HG03354 (cell line): ENCODE measurements around the gene MYH1.

Experiments
- ATAC-seq: cut with Tn5 transposase; IDR thresholded peaks from one replicate; pipeline ENCODE4 v1.9.1; 2021; ENCODE audit warnings: mild to moderate bottlenecking; ENCODE audit not compliant: unreplicated experiment, poor library complexity, severe bottlenecking

The MYH1 gene

DNA sequence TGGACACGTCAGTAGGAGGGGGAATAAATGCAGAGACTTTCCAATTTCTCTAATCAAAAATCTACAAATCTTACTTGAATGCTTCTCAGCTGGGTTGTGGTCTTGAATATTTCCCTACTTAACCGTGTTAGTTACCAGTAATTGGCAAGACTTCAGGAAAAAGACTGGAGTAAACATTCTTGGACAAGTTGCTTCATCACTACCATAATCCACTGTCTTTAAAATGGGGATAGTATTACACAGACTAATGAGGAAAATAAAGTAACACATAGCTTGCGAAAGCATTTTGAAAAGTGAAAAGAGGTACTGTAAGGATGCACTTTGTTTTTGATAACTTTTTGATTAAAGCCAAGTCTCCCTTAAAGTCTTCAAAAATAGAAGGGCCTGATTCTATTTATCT, 18.4 kb downstream of the MYH1 start:
- ATAC-seq: no peak

DNA sequence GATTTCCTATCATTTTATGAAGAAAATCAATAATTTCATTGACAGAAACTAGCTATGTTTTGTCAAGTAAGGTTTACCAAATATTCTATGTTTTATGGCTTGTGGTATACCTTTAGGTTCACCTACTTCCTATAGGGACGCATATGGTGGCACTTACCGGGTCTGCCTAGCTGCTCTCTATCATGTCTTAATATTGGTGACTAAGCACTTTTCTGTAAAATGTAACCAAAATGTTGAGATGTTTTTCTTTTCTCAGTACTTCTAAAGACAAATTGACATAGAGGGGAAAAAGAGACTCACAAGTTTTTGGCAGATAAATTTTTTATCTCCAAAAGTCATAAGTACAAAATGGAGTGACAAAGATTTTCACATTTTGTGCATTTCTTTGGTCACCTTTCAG, 26.3 kb downstream of the MYH1 start:
- ATAC-seq: no peak

DNA sequence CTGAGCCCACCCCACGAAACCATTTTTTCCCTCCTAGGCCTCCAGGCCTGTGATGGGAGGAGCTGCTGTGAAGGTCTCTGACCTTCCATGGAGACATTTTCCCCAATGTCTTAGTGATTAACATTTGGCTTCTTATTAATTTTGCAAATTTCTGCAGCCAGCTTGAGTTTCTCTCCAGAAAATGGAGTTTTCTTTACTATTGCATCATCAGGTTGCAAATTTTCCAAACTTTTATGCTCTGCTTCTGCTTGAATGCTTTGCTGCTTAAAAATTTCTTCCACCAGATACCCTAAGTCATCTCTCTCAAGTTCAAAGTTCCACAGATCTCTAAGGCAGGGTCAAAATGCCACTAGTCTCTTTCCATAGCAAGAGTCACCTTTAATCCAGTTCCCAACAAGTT, 36.1 kb downstream of the MYH1 start:
- no peak for ATAC-seq

DNA sequence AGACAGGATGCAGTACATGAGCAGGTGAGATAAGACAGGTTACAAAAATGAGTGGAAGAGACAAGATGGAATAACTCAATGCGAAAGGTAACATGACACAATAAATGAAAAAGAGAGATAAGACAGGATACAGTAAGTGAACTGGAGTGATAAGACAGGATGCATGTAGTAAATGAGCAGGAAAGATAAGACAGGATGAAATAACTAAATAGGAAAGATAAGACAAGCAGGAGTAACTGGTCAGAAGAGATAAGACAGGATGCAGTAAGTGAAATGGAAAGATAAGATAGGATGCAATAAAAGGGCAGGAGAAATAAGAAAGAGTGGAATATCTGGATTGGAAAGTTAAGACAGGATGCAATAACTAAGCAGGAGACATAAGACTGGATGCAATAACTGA, 40.6 kb downstream of the MYH1 start:
- no peak for ATAC-seq

DNA sequence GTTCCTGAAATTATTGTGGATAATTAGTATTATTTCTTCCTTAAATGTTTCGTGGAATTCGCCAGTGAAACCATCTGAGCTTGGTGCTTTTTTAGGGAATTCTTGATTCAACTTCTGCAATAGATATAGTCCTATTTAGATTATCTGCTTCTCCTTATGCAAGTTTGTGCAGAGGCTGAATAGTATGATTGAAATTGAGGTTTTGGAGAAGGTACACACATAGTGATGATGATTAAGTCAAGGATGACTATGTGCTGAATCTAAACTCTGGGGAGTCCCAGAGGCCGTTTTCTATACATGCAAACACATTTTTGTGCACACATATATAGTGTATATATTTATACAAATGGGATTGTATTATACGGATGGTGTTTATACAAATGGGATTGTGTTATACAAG, 43.8 kb downstream of the MYH1 start:
- no peak for ATAC-seq

DNA sequence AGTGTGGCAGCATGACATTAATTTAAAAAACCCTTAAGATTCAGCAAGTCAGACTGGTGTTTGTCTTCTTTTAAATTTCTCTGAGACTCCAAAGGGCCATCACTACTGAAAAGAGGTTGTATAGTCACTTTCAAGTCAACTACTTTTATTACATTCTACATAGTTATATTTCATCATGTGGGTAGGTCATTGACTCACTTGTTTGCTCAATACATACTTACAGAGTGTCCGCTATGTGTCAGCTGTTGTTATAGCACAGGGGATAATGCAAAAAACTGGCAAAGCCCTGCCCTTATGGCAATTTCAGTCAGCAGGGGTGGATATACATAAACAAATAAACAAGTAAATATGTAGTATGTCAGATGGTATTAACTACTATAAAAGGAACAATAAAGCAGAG, 46.5 kb downstream of the MYH1 start:
- ATAC-seq: no peak

DNA sequence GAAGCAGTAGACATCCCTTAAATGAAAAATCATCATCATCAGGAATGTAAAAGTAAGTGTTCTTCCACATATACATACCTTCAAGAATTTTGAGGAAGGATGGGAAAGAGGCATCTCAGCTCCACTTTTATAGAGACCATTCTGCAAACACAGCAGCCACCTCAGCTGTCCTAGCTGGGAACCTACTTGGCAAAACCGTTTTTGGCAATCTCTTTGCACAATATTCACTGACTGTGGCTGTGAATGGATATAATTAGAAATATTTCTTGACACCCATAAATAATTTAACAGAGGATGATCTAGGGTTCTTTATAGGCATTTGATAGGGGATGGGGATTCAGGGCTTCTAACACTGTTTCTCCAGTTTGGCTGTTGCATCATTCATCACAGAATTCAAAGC, 48.9 kb downstream of the MYH1 start, which contains the start of gene MYH4:
Gene MYH4, minus strand, starts transcription at position 101 of the 400 bp plus-strand sequence. CDS start 2,814 bp downstream, outside the sequence.
- ATAC-seq: no peak

DNA sequence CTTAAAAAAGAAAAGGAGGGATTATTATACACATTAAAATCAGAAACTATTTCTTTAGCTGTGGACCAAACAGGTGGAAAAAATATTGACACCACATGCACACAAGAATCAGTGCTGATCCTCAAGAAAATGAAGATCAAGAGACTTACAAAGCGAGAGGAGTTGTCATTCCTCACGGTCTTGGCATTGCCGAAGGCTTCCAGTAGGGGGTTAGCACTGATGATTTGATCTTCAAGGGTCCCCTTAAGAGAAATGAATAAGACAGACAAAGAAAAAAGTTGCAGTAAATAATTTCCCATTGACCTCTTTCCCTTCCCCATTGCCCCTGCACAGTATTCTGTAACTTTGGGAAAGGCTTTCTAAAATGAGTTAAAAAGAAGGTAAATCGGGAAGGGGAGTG, 54.9 kb downstream of the MYH1 start:
- ATAC-seq: no peak

DNA sequence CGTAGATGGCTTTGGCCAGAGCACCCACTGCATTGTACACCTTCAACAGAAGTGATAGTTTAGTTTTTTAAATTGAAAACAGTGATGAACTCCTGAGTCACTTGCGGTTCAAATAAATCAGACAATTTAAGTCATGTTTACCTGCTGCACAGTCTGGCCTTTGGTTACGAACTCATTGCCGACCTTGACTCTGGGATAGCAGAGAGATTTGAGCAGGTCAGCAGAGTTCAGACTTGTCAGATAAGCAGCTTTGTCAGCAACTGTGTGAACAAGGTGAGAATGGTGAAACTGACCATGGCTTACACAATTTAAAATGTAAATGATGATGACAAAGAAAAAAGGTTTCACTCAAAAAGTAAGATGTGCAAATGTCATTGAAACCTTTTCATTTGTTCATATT, 58.3 kb downstream of the MYH1 start:
- no peak for ATAC-seq

DNA sequence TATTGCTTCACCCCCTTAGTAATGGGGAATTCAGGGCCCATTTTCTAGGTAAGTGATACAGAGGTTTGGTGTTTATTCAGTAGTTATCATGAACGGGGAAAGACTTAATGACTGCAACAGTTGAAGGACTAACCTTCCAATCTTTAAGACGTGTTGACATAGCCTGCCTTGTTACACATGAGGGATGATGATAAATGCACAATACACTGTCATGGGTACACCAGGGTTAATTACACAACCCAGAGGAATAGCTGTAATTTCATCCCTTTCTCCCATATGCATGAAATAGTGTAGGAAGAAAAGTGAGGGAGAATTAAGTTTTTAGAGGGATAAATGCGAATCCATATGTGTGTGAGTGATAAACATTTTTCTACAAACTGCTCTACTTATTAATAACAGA, 59.6 kb downstream of the MYH1 start:
- no peak for ATAC-seq

DNA sequence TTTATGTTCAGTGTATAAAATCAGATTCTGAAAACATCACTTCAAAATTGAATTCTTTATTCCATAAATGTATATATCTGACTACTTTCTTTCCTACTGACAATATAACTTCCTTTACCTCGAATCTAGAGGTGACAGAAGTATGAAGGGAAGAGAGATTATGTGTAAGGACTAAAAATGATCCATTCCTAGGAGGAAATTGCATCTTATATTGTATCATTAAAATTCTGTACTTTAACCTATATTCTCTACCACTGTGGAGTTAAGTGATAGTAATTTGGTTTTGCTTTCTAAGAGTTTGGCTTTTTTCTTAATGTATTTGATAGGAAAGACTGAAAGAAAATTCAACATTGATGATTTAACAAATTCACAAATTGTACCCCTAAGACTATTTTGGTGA, 60.4 kb downstream of the MYH1 start:
- ATAC-seq: no peak

DNA sequence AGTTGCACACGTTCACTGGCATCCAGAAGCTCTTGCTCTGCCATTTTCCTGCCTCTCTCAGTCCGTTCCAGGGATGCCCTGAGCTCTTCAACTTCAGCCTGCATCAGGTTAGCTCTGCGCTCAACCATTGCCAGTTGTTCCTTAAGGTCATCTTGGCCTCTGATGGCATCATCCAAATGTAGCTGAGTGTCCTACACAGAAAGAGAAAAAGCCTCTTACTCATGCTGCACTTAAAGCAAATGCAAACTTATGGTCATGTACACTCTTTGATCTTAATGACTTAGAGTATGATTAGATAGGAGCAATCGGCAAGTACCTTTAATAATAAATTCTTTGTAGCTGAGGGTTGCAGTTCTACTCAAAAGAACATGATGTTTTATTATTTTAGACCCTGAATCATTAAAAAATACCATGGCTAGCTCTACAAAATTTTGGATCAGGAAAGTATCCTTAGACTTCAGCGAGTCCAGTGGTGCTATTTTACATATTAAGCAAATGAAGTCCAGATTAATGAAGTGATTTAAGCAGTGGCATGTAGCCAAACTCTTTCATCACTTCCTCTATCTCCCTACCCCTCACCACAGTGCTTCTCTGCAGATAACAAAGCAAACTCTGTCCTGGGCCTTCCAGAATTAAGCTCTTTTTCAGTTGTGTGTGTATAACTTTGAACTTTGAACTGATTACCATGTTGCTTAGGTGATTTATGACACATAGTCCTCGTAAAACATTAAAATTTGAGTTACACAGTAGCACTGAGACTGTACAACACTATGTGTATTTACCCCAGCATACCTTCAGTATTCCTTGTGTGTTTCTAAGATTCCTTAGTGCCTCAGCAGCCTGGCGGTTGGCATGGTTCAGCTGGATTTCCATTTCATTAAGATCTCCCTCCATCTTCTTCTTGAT, 71.1 kb downstream of the MYH1 start:
- no peak for ATAC-seq
